SHP77 (cell line): ENCODE results near the gene FOXK1.

Source experiments
- DNase-seq, 2 experiments: peaks; one replicate each; lab custom pipeline; 2025; lab: John Stamatoyannopoulos, UW

FOXK1 gene

GRCh38 chr7:4819560-4820404 lies 137.7 kb downstream of the FOXK1 start:
- DNase-seq: no peak

GRCh38 chr7:4820405-4820966 lies 138.4 kb downstream of the FOXK1 start:
- no peak for DNase-seq
